ENCODE data around the gene PTOV1.

DNA sequence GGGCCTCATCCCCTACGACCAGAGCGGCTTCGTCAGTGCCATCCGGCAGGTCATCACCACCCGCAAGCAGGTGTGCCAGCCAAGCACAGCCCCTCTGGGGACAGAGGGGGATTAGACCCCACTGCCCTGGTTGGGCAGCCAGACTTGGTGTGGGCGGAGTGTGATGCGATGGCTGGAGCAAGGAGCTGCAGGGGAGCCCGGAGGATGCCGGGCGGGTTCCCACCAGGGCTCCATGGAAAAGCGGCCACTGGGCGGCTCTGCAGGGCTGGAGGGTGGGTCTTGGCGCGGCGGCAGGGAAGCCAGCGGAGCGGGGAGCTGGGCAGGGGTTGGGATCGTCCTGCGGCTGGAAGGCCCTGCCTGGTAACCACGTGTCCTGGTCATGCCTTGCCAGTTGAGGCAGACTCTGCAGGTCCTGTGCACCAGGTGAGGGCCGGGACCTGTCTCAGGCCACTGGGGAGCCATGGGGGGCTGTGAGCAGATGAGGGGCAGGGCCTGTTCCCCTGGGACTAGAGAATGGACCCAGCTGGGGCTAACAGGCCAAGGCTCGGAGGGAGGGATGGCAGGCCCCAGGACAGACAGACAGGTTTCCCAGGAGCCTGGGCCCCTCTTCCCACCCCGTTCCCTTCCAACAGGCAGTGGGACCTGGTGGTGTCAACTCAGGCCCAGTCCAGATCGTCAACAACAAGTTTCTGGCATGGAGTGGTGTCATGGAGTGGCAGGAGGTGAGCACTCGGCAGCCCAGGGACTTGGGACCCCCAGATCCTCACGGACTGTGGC lies 6.3 kb downstream of the PTOV1 start:
- TF ChIP-seq, protein P1, sequence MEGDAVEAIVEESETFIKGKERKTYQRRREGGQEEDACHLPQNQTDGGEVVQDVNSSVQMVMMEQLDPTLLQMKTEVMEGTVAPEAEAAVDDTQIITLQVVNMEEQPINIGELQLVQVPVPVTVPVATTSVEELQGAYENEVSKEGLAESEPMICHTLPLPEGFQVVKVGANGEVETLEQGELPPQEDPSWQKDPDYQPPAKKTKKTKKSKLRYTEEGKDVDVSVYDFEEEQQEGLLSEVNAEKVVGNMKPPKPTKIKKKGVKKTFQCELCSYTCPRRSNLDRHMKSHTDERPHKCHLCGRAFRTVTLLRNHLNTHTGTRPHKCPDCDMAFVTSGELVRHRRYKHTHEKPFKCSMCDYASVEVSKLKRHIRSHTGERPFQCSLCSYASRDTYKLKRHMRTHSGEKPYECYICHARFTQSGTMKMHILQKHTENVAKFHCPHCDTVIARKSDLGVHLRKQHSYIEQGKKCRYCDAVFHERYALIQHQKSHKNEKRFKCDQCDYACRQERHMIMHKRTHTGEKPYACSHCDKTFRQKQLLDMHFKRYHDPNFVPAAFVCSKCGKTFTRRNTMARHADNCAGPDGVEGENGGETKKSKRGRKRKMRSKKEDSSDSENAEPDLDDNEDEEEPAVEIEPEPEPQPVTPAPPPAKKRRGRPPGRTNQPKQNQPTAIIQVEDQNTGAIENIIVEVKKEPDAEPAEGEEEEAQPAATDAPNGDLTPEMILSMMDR (conservative IDR thresholded peaks at IDR 0.05; ENCODE audit: low read depth, low read length): no peak
- TF ChIP-seq CEBPB (IDR thresholded peaks at IDR 0.05; ENCODE audit: low read depth, low read length): no peak
- no peak for TF ChIP-seq USF2 (IDR thresholded peaks at IDR 0.05; ENCODE audit: low read depth, low read length)
- TF ChIP-seq RAD21 (IDR thresholded peaks at IDR 0.05; ENCODE audit: low read length): no peak
- no peak for TF ChIP-seq MAZ (IDR thresholded peaks at IDR 0.05; ENCODE audit: borderline replicate concordance, low read depth, low read length)
- TF ChIP-seq SMC3 (IDR thresholded peaks at IDR 0.05; ENCODE audit: low read depth, low read length): no peak
- no peak for TF ChIP-seq RCOR1 (IDR thresholded peaks at IDR 0.05; ENCODE audit: insufficient replicate concordance, low read length)
- no peak for TF ChIP-seq POLR2A (IDR thresholded peaks at IDR 0.05; ENCODE audit: low read depth, low read length)
- TF ChIP-seq MAFK (IDR thresholded peaks at IDR 0.05; ENCODE audit: low read depth, low read length): no peak
- no peak for TF ChIP-seq RFX5 (IDR thresholded peaks at IDR 0.05; ENCODE audit: low read depth, low read length)
